ENCODE results near the gene CISTR. TPM values are rescaled to one million over a fixed set of nuclear protein-coding genes. Genes with fewer than 3 reads are reported as not detected.
"Not testable (repeated sequence)": the region's sequence is repeated elsewhere in the genome, so short reads cannot be mapped to it uniquely, and the experiment has no call there.

The CISTR gene
- total RNA-seq, 3 donors from 2014 or later: not detected

- DNase-seq: peak; percentile 93
- Mint-ChIP-seq H3K9me3 (no peaks in the 10 kb centered on the region), H3K36me3 (ENCODE audit: insufficient read depth) (peaks cover 21% of the 10 kb centered on the region), H3K4me3 (peak within 1 kb of the TSS; percentile 84), H3K27me3 (ENCODE audit: low read depth) (no peaks in the 10 kb centered on the region), H3K4me1 (ENCODE audit: low read depth) (peaks cover 25% of the 10 kb centered on the region)
- ATAC-seq: peak; percentile 99
Observed at GRCh38 chr12:53727310-53728041, 24.3 kb downstream of the CISTR start, which contains the start of gene CALCOCO1. Gene CALCOCO1, minus strand, starts transcription at chr12:53727452. Its CDS starts 2,210 bp downstream, at chr12:53725242.

- no peaks in the 10 kb centered on the region for H3K9me3 Mint-ChIP-seq
- DNase-seq (no peak), ATAC-seq (no peak)
- peaks cover 25% of the 10 kb centered on the region for H3K4me1 Mint-ChIP-seq (ENCODE audit: low read depth)
- no peaks in the 10 kb centered on the region for H3K27me3 Mint-ChIP-seq (ENCODE audit: low read depth)
- H3K4me3 Mint-ChIP-seq: peak overlapping the region; percentile 84
- peaks cover 27% of the 10 kb centered on the region for H3K36me3 Mint-ChIP-seq (ENCODE audit: insufficient read depth)
Observed at GRCh38 chr12:53726946-53727309, 24.9 kb downstream of the CISTR start.

- H3K4me1 Mint-ChIP-seq (ENCODE audit: low read depth): peaks cover 25% of the 10 kb centered on the region
- peak overlapping the region; percentile 84 for H3K4me3 Mint-ChIP-seq
- no peaks in the 10 kb centered on the region for H3K9me3 Mint-ChIP-seq
- no peaks in the 10 kb centered on the region for H3K27me3 Mint-ChIP-seq (ENCODE audit: low read depth)
- DNase-seq: no peak
- peaks cover 28% of the 10 kb centered on the region for H3K36me3 Mint-ChIP-seq (ENCODE audit: insufficient read depth)
- no peak for ATAC-seq
Observed at GRCh38 chr12:53726341-53726740, 25.4 kb downstream of the CISTR start.

GRCh38 chr12:53725824-53726223, 26.0 kb downstream of the CISTR start:
- H3K9me3 Mint-ChIP-seq: no peaks in the 10 kb centered on the region
- H3K36me3 Mint-ChIP-seq (ENCODE audit: insufficient read depth): peaks cover 31% of the 10 kb centered on the region

GRCh38 chr12:53722450-53723041, 29.2 kb downstream of the CISTR start:
- DNase-seq (no peak), ATAC-seq (no peak)
- no peaks in the 10 kb centered on the region for H3K9me3 Mint-ChIP-seq
- peaks cover 46% of the 10 kb centered on the region for H3K36me3 Mint-ChIP-seq (ENCODE audit: insufficient read depth)
- H3K27me3 Mint-ChIP-seq (ENCODE audit: low read depth): no peaks in the 10 kb centered on the region
- no peak overlapping the region for H3K4me3 Mint-ChIP-seq
- peaks cover 16% of the 10 kb centered on the region for H3K4me1 Mint-ChIP-seq (ENCODE audit: low read depth)

More at GRCh38 chr12:53725824-53726223, 26.0 kb downstream of the CISTR start:
- DNase-seq (no peak), ATAC-seq (no peak)
- H3K4me1 Mint-ChIP-seq (ENCODE audit: low read depth): peaks cover 25% of the 10 kb centered on the region
- peak overlapping the region; percentile 50 for H3K4me3 Mint-ChIP-seq
- H3K27me3 Mint-ChIP-seq (ENCODE audit: low read depth): no peaks in the 10 kb centered on the region

GRCh38 chr12:53720946-53721345, 30.8 kb downstream of the CISTR start:
- Mint-ChIP-seq H3K4me3 (no peak overlapping the region), H3K4me1 (ENCODE audit: low read depth) (peaks cover 4% of the 10 kb centered on the region), H3K9me3 (no peaks in the 10 kb centered on the region), H3K36me3 (ENCODE audit: insufficient read depth) (peaks cover 55% of the 10 kb centered on the region), H3K27me3 (ENCODE audit: low read depth) (no peaks in the 10 kb centered on the region)
- DNase-seq (no peak), ATAC-seq (no peak)

- Mint-ChIP-seq H3K36me3 (ENCODE audit: insufficient read depth) (peaks cover 53% of the 10 kb centered on the region), H3K27me3 (ENCODE audit: low read depth) (no peaks in the 10 kb centered on the region), H3K4me1 (ENCODE audit: low read depth) (no peaks in the 10 kb centered on the region), H3K4me3 (no peak overlapping the region), H3K9me3 (no peaks in the 10 kb centered on the region)
- DNase-seq (no peak), ATAC-seq (no peak)
Observed at GRCh38 chr12:53719649-53720048, 32.1 kb downstream of the CISTR start.

GRCh38 chr12:53718567-53718966, 33.2 kb downstream of the CISTR start:
- not testable (repeated sequence) for H3K9me3 Mint-ChIP-seq; DNase-seq; H3K4me1 Mint-ChIP-seq (ENCODE audit: low read depth); ATAC-seq; H3K27me3 Mint-ChIP-seq (ENCODE audit: low read depth); H3K4me3 Mint-ChIP-seq
- H3K36me3 Mint-ChIP-seq (ENCODE audit: insufficient read depth): peaks cover 45% of the 10 kb centered on the region

- Mint-ChIP-seq H3K9me3 (no peaks in the 10 kb centered on the region), H3K27me3 (ENCODE audit: low read depth) (no peaks in the 10 kb centered on the region), H3K36me3 (ENCODE audit: insufficient read depth) (peaks cover 43% of the 10 kb centered on the region), H3K4me1 (ENCODE audit: low read depth) (no peaks in the 10 kb centered on the region), H3K4me3 (no peak overlapping the region)
- ATAC-seq: no peak
- no peak for DNase-seq
Observed at GRCh38 chr12:53717319-53717718, 34.5 kb downstream of the CISTR start.

GRCh38 chr12:53714004-53714403, 37.8 kb downstream of the CISTR start:
- DNase-seq (no peak), ATAC-seq (no peak)
- H3K4me1 Mint-ChIP-seq (ENCODE audit: low read depth): no peaks in the 10 kb centered on the region
- no peak overlapping the region for H3K4me3 Mint-ChIP-seq
- no peaks in the 10 kb centered on the region for H3K27me3 Mint-ChIP-seq (ENCODE audit: low read depth)
- peaks cover 25% of the 10 kb centered on the region for H3K36me3 Mint-ChIP-seq (ENCODE audit: insufficient read depth)
- H3K9me3 Mint-ChIP-seq: no peaks in the 10 kb centered on the region

GRCh38 chr12:53713516-53713915, 38.3 kb downstream of the CISTR start:
- no peak for ATAC-seq
- no peaks in the 10 kb centered on the region for H3K27me3 Mint-ChIP-seq (ENCODE audit: low read depth)

GRCh38 chr12:53712059-53712643, 39.6 kb downstream of the CISTR start:
- ATAC-seq (no peak), DNase-seq (no peak)
- peaks cover 23% of the 10 kb centered on the region for H3K36me3 Mint-ChIP-seq (ENCODE audit: insufficient read depth)
- no peaks in the 10 kb centered on the region for H3K9me3 Mint-ChIP-seq
- peaks cover 3% of the 10 kb centered on the region for H3K27me3 Mint-ChIP-seq (ENCODE audit: low read depth)
- H3K4me1 Mint-ChIP-seq (ENCODE audit: low read depth): no peaks in the 10 kb centered on the region
- H3K4me3 Mint-ChIP-seq: no peak overlapping the region

More at GRCh38 chr12:53713516-53713915, 38.3 kb downstream of the CISTR start:
- Mint-ChIP-seq H3K4me1 (ENCODE audit: low read depth) (no peaks in the 10 kb centered on the region), H3K36me3 (ENCODE audit: insufficient read depth) (peaks cover 25% of the 10 kb centered on the region), H3K4me3 (no peak overlapping the region), H3K9me3 (no peaks in the 10 kb centered on the region)
- DNase-seq: no peak

GRCh38 chr12:53710091-53710490, 41.7 kb downstream of the CISTR start:
- ATAC-seq (no peak), DNase-seq (no peak)
- Mint-ChIP-seq H3K4me1 (ENCODE audit: low read depth) (no peaks in the 10 kb centered on the region), H3K27me3 (ENCODE audit: low read depth) (peaks cover 14% of the 10 kb centered on the region), H3K4me3 (no peak overlapping the region), H3K36me3 (ENCODE audit: insufficient read depth) (peaks cover 16% of the 10 kb centered on the region), H3K9me3 (no peaks in the 10 kb centered on the region)

GRCh38 chr12:53709671-53710070, 42.1 kb downstream of the CISTR start:
- DNase-seq: no peak
- Mint-ChIP-seq H3K36me3 (ENCODE audit: insufficient read depth) (peaks cover 12% of the 10 kb centered on the region), H3K4me3 (no peak overlapping the region), H3K9me3 (no peaks in the 10 kb centered on the region), H3K4me1 (ENCODE audit: low read depth) (no peaks in the 10 kb centered on the region), H3K27me3 (ENCODE audit: low read depth) (peaks cover 18% of the 10 kb centered on the region)
- no peak for ATAC-seq

- Mint-ChIP-seq H3K27me3 (ENCODE audit: low read depth) (peaks cover 53% of the 10 kb centered on the region), H3K4me1 (ENCODE audit: low read depth) (no peaks in the 10 kb centered on the region), H3K4me3 (no peak overlapping the region), H3K36me3 (ENCODE audit: insufficient read depth) (peaks cover 2% of the 10 kb centered on the region), H3K9me3 (no peaks in the 10 kb centered on the region)
- DNase-seq (no peak), ATAC-seq (no peak)
Observed at GRCh38 chr12:53706080-53706479, 45.7 kb downstream of the CISTR start.

All from activated T-cell treated with anti-CD3 and anti-CD28 coated beads, Interleukin-2, amount 50 U/mL, for 4 hours (primary cell).